ENCODE data around the gene FXR2. TPM values are rescaled to one million over a fixed set of nuclear protein-coding genes. Genes with fewer than 3 reads are reported as not detected.

Gene FXR2
- total and polyA plus RNA-seq, 9 of the 15 experiments (the other 6 are each of a cell fraction or from before 2014, with no cell fraction given): 2.0 to 49.3 (median 24.5) TPM

- TF ChIP-seq ZBTB33 (CRISPR knock-in tag; IDR thresholded peaks at IDR 0.05) (no peak), ZNF224 (CRISPR knock-in tag; IDR thresholded peaks at IDR 0.05) (no peak), CGGBP1 (CRISPR knock-in tag; IDR thresholded peaks at IDR 0.05) (no peak), PCBP2 (IDR thresholded peaks at IDR 0.05; ENCODE audit: low read depth, low read length, poor library complexity, severe bottlenecking) (no peak), NCOA1 (IDR thresholded peaks at IDR 0.05; ENCODE audit: low read depth) (peak; percentile 89), POLR2AphosphoS5 (IDR thresholded peaks at IDR 0.05; ENCODE audit: control insufficient read depth, insufficient read depth, low read depth, low read length) (peak; percentile 32; the same call in 1 of the 2 replicates), FOXP4 (CRISPR knock-in tag; IDR thresholded peaks at IDR 0.05; ENCODE audit: borderline replicate concordance) (peak; percentile 37; the same call in 1 of the 2 replicates), BACH1 (tag; IDR thresholded peaks at IDR 0.05) (peak; percentile 71; the same call in 1 of the 2 replicates), DNMT1 (IDR thresholded peaks at IDR 0.05) (no peak), L3MBTL2 (IDR thresholded peaks at IDR 0.05) (peak; percentile 99), USF1 (CRISPR knock-in tag; IDR thresholded peaks at IDR 0.05) (no peak; the same call in none of the 2 replicates), ZNF445 (CRISPR knock-in tag; IDR thresholded peaks at IDR 0.05; ENCODE audit: low read depth) (no peak), FIP1L1 (IDR thresholded peaks at IDR 0.05; ENCODE audit: low read depth, low read length, poor library complexity, severe bottlenecking) (no peak), ZNF512 (tag; IDR thresholded peaks at IDR 0.05) (no peak), HINFP (tag; conservative IDR thresholded peaks at IDR 0.05; ENCODE audit: low read depth) (no peak)
Observed at GRCh38 chr17:7583253-7584109, 31.2 kb downstream of the FXR2 start, which contains the start of gene MPDU1 (continued).

All from K562 (cell line).